ENCODE results near the gene KLF15.
"Not testable (repeated sequence)": the region's sequence is repeated elsewhere in the genome, so short reads cannot be mapped to it uniquely, and the experiment has no call there.

KLF15 gene

DNA sequence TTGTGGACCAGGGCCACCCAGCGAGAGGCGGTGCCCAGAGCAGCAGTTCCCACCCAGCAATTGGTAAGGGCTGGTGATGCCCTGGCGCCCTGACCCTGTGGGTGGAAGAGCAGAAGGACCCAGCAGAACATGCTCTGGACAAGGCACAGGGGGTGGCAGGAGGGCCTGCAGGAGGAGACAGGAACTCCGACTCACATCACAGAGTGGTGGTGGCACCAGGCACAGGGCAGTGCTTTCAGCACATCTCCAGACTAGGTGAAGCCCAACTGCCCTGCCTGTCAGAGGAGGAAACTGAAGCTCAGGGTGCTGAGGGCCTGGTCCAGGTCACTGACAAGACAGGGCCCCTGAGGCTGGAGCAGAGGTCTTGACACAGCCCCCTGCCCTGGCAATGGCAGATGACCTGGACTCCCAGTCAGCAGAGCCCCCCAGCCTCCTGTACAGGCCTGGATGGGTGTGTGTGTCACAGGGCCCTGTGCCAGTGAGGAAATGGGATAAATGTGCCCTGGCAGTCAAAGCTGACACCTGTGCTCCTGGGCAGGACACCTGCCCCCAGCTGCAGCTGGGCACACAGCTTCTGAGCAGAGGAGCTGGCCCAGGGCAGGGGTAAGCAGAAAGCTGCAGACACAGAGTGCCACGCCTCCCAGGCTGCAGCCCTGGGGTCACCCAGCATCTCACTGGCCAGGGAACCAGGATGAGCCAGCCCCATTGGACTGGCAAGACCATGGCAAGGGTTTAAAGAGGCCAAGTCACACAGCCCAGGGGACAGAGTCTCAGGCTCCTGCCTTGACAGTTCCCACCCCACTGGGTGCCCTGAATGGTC, 11.4 kb downstream of the KLF15 start:
- no peak for DNase-seq (ENCODE audit: low spot score)

DNA sequence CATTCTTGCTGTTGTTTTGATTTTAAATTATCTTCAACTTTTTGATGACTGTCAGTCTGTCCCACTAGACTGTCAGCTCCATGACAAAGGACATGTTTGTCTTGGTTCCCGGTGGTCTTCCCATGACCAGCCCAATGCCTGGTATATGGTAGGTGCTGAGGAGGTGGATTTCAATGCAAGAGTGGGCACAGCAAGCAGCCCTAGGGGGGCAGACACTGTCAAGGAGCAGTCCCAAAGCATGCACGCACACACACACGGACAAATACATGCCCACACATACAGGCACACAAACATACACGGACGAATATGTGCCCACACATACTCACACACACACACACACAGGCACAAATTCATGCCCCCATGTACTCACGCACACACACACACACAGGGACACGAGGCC, 12.0 kb downstream of the KLF15 start:
- DNase-seq (ENCODE audit: low spot score): no peak

DNA sequence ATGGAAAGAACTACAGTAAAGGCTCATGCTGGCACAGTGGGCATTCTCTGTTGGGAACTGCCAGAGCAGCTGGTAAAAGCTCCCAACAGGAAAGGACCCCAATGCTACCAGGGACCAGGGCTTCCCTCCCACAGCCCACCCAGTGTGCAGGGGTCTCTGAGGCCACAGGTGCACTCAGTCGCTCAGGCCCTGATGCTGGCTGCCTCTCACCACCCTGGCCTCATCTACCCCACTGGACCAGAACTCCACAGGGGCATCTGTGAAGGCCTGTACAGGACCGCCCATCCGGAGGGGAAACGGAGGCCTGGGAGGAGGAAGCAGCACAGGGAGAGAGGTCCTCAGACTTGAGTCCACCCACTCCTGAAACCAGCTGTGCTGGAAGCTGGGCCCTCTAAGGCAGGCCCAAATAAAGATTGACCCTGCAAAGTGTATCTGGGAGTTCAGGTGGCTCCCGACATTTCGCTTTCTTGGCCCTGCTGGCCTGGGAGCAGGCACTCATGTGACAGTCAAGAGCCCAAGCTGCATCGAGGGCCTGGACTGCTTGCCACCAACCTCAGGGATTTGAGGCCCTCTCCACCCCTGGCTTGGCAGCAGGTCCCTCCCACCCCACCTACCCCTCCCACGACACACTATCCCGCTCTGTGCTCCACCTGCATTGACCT, 12.7 kb downstream of the KLF15 start:
- no peak for DNase-seq (ENCODE audit: low spot score)

DNA sequence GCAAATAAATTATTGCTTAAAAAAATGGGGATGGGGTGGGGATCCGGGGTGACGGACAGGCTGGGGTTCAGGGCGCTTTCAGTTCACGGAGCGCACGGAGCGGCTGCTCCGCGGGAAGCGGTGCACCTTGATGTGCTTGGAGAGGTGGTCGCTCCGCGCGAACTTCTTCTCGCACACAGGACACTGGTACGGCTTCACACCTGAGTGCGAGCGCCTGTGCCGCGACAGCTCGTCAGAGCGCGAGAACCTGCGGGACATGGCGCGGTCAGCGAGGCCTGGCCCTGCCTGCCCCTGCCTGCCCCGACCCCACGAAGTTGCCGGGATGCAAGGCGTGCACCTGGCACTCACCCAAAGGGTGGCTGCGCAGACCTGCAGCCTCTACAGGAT, 13.6 kb downstream of the KLF15 start:
- no peak for DNase-seq (ENCODE audit: low spot score)

DNA sequence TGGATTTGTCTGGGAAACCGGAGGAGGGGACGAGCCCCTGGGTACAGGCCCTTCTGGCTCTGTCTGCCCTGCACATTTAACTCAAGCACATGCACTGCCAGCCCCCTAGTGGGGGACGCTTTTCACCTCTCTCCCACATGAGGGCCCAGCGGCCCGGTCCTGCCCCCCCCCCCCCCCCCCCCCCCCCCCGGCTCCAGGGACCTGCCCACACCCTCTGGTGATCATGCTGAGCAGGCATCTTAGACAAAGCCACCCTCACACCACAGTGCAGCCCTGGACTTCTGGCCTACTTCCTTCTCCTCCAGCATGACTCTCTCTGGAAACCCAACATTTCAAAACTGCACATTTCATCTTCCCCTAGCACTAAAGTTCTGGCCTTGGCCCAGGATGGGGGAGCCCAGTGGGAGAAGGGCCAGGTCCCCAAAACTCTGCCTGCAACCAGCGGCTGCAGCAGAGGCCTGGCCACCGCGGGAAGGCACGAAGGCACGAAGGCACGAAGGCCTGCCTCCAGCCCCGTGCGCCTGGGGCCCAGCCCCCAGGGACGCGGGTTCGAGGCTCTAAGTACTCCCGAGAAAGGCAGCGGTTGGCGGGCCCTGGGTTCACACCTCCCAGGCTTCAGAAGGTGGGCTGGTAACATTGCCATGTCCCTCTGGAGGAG, 14.1 kb downstream of the KLF15 start:
- no peak for DNase-seq (ENCODE audit: low spot score)

DNA sequence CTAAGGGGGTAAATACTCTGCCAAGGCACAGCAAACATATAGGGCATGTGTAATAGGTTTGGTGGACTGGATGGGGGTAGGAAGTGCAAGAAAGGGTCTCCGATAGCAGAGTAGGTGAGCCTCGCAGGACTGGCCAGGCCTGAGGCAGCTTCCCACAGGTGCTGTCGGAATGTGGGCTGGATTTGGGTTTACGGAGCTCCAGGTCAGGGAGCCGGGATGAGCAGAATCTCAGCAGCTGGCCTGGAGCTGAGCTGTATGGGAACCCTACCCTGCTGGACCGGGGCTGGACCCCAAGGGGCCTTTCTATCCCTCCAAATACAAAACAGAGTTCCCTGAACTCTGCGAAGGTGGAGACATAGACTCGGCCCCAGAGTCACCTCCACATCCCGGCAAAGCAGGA, 15.0 kb downstream of the KLF15 start:
- DNase-seq (ENCODE audit: low spot score): no peak

- DNase-seq (ENCODE audit: low spot score): no peak
Observed at GRCh38 chr3:126341755-126342150, 15.5 kb downstream of the KLF15 start.

DNA sequence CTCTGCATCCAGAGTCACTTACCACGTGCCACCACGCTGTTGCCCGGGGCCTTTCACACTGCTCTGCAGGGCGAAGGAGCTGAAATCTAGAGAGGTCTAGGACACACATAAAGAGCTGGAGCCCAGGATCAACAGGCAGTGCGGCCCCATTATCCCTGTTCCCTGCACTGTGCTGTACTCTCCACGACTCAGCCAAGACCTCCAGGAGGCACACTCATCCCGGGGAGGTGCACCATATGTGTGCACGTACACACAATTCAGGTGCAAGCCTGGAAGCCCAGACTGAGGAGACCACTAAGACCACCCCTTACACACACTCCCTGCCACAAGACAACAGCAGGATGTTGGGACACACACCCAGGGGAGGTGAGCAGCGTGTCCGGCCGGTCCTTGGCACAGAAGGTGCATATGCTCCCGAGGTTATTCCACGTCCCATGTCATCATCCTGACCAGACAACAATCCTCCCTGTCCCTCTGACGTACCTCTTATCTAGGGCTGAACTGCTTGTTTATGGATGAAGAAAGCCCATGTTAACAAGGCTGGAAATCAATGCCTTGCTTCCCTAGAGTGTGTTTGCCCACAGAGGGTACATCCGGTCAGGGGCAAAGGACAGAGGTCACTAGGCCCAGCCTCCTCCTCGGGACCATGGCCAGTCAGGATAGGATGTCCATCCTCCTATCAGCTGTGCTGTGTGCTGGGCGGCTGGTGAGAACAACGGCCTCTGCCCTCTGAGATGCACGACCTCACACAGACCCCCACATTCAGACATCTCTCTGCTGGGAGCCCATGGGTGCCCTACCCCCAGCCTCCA, 16.1 kb downstream of the KLF15 start:
- no peak for DNase-seq (ENCODE audit: low spot score)

- DNase-seq (ENCODE audit: low spot score): no peak
Observed at GRCh38 chr3:126340596-126340942, 16.6 kb downstream of the KLF15 start.

DNA sequence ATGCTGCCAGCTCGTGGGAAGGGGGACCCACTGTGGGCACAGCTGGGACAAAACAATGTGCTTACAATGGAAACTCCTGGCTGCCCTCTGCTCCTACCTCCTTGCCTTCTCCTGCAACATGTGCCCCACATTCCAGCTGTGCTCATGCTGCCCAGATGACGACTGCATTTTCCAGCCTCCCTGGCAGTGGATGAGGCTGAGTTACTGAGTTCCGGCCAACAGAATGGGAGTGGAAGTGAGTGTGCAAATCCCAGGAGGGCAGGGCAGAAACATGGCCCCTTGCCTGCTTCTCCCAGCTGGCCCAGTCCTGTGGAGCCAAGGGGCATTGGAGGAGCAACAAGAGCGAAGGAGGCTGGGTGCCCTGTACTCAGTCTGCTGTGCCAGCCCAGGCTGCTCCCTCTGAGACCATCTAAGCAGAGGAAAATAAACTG, 17.1 kb downstream of the KLF15 start:
- DNase-seq (ENCODE audit: low spot score): no peak

DNA sequence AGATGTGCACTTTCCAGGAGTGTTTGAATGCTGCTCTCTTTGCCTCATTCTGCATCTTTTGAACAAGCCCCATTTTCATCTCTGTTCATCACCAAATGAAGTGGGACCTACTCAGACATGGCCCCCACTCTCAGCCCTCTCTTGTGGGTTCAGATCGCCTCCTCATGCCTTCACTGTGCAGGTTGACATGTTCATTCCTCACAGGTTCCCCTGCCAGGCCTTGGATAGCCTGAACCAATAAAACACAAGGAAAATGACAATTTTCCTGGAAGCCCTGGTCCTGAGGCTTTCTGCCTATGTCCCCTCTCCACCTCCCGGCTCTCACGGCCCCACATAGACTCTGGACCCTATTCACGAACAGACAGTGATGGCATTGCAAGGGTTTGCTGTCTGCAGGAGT, 17.7 kb downstream of the KLF15 start:
- DNase-seq (ENCODE audit: low spot score): no peak

GRCh38 chr3:126338790-126339288, 18.4 kb downstream of the KLF15 start:
- DNase-seq (ENCODE audit: low spot score): no peak

DNA sequence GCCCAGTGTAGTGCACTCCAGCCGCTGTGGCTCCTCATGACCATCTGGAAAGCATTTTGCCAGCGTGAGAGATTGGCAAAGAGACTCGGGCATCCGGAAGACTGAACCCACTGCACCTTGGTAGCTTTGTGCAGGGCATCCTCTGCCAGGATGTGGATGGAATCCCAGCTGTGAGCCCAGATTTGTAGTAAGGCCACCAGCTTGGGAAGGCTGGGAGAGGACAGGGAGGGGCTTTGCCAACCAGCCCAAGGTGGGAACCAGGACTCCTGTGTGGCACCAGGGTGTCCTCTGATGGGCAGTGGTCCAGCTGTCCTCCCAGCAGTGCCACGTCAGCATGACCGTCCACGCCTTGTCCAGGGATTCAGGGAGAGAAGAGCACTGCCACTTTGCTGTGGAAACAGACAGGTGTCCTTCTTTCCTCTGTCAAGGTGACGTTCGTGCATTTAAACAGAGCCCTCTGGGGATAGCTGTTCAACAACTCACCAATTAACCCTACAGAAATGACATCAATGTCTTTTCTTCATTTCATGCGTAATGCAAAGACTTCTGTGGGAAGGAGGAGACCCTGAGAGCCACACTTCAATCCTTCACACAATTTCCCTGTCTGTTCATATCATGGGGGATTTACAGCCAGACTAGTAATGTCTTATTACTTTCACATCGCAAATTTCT, 19.1 kb downstream of the KLF15 start:
- DNase-seq (ENCODE audit: low spot score): no peak

DNA sequence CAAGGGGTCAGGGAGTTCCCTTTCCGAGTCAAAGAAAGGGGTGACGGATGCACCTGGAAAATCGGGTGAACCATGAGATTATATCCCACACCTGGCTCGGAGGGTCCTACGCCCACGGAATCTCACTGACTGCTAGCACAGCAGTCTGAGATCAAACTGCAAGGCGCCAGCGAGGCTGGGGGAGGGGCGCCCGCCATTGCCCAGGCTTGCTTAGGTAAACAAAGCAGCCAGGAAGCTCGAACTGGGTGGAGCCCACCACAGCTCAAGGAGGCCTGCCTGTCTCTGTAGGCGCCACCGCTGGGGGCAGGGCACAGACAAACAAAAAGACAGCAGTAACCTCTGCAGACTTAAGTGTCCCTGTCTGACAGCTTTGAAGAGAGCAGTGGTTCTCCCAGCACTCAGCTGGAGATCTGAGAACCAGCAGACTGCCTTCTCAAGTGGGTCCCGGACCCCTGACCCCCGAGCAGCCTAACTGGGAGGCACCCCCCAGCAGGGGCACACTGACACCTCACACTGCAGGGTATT, 25.3 kb downstream of the KLF15 start:
- DNase-seq (ENCODE audit: low spot score): not testable (repeated sequence)

- no peak for DNase-seq (ENCODE audit: low spot score)
Observed at GRCh38 chr3:126329927-126330725, 27.1 kb downstream of the KLF15 start.

DNA sequence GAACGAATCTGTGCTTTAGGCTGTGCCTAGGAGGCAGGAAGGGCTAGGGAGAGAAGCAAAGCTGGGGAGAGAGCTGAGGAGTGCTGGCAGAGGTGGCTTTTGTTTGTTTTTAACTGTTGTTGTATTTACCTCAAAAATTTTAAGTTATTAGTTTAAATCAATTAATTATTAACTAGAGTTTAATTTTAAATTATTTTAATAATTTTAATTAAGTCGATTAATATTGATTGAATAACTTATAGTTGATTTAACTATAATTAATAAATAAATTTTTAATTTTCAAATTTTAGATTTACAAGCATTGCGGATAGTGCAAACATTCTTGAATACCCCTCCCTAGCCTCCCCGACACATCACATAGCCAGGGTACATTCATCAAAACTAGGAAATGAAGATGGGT, 30.6 kb downstream of the KLF15 start:
- no peak for DNase-seq (ENCODE audit: low spot score)

- DNase-seq (ENCODE audit: low spot score): no peak
Observed at GRCh38 chr3:126322181-126322967, 34.8 kb downstream of the KLF15 start.

DNA sequence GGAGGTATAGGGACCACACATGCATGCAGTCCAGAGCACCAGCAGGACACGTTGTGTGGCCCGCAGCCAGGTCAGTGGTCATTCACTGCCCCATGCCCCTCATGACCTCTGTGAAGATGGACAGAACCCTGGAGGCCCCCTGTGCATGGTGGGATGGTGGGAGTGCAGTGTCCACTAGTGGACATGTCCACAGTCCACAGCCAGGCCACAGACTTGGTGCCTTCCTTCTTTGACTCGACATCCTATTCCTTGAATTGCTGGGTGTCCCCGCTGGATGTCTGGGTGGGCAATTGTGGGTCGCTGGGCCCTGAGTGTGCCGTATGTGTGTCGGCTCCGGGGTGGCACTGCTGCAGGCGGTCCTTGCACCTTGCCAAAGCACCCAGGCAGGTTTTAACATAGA, 35.7 kb downstream of the KLF15 start:
- DNase-seq (ENCODE audit: low spot score): no peak

DNA sequence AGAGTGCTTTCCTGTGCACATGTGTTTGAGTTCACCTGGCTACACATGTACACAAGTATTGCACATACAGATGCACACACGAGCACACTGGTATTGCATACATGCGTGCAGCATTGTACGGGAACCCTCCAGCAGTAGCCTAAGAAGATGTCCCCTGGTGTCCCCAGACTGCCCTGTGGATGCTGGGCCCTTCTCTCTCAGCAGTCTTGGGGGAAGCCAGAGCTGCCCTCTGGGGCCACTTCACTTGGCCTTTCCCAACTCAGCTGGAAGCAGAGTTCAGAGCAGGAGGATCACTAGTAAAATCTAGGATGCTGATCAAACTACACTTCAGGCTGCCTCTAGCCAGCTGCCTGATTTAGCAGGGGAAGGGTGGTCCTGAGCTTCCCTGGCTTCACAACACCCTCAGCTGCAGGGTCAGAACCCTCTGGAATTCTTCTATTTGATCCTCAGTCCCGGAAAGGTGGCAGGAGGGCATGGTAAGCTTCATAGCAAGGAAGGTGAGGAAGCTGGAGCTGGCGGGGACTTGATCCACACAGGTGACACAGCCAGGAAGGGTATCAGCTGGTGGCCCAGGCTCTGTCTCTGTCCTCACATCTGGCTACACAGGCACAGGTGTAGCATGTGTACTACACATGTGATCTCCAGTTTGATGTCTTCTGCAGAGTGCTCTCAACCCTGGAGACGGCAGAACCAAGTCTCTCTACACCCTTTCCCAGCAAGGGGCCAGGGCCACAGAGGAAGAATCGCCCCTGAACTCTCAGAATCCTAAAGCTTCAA, 36.5 kb downstream of the KLF15 start:
- no peak for DNase-seq (ENCODE audit: low spot score)
